ENCODE measurements around the gene DBH. TPM values are rescaled to one million over a fixed set of nuclear protein-coding genes. Genes with fewer than 3 reads are reported as not detected.

DBH gene
- total RNA-seq, 2 donors from 2014 or later: not detected

- DNase-seq: no peak
- Histone ChIP-seq H3K27ac (no peak overlapping the region), H3K27me3 (no peaks in the 10 kb centered on the region), H3K4me3 (no peak overlapping the region), H3K4me1 (no peaks in the 10 kb centered on the region), H3K9me3 (no peaks in the 10 kb centered on the region), H3K36me3 (replicated peaks in 1 of 2; ENCODE audit: insufficient read depth in 1 of 2, low read depth in 2 of 2) (peaks cover 0 to 1% of the 10 kb centered on the region in 2 donors)
- 88 to 93% methylated on average over 14 to 22 of the region's 24 CpGs for WGBS, 2 donors
- TF ChIP-seq CTCF (IDR thresholded peaks at IDR 0.05): no peak
- no peak for TF ChIP-seq POLR2A (IDR thresholded peaks at IDR 0.05)
- no peak for ATAC-seq
- intact Hi-C loops (cut with DNase I): no loop called here
These were observed 50.7 kb downstream of the DBH start for GRCh38 chr9:133686642-133687575.

- ATAC-seq (no peak), DNase-seq (no peak)
- TF ChIP-seq POLR2A (IDR thresholded peaks at IDR 0.05) (no peak), CTCF (IDR thresholded peaks at IDR 0.05) (no peak)
- Histone ChIP-seq H3K4me1 (no peaks in the 10 kb centered on the region), H3K27ac (no peak overlapping the region), H3K36me3 (replicated peaks in 1 of 2; ENCODE audit: insufficient read depth in 1 of 2, low read depth in 2 of 2) (peaks cover 0 to 1% of the 10 kb centered on the region in 2 donors), H3K4me3 (no peak overlapping the region), H3K27me3 (no peaks in the 10 kb centered on the region), H3K9me3 (no peaks in the 10 kb centered on the region)
- WGBS, 2 donors: 89 to 94% methylated on average over 33 of the region's 34 CpGs
- intact Hi-C loops (cut with DNase I): no loop called here
These were observed 51.9 kb downstream of the DBH start for GRCh38 chr9:133687856-133688761.

GRCh38 chr9:133689151-133689763, 53.1 kb downstream of the DBH start:
- 90 to 91% methylated on average over 9 to 10 of the region's 10 CpGs for WGBS, 2 donors
- peaks cover 0 to 7% of the 10 kb centered on the region in 2 donors for H3K36me3 ChIP-seq (replicated peaks in 1 of 2; ENCODE audit: insufficient read depth in 1 of 2, low read depth in 2 of 2)
- H3K4me1 ChIP-seq: no peaks in the 10 kb centered on the region
- TF ChIP-seq CTCF (IDR thresholded peaks at IDR 0.05) (no peak), POLR2A (IDR thresholded peaks at IDR 0.05) (no peak)
- no peak overlapping the region for H3K27ac ChIP-seq
- H3K9me3 ChIP-seq: no peaks in the 10 kb centered on the region
- no peak for ATAC-seq
- intact Hi-C loops (cut with DNase I): no loop called here
- no peak for DNase-seq
- H3K4me3 ChIP-seq: no peak overlapping the region
- H3K27me3 ChIP-seq: no peaks in the 10 kb centered on the region

DNA sequence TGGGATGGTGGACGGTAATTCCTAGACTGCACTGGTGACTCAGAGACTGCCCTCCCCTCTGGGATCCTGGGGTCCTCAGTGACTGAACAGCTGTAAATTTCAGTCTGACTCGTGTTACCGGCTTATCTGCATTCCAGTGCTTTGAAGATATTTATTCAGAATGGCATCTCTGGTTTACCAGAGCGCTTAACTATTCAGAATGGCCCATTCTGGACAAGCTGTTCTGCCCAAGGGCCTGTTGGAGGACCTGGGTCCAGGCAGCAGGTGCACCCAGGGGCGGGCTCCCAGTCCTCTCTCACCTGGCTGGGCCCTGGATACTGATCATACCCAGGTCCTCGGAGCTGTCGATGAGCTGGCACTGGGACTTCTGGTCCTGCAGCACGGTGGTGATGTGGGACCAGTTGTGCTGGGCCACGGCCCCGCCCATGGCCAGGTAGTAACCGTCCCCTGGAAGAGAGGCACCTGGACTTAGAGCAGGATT, 54.0 kb downstream of the DBH start:
- Histone ChIP-seq H3K4me1 (no peaks in the 10 kb centered on the region), H3K9me3 (no peaks in the 10 kb centered on the region), H3K27me3 (no peaks in the 10 kb centered on the region), H3K27ac (no peak overlapping the region), H3K4me3 (no peak overlapping the region), H3K36me3 (replicated peaks in 1 of 2; ENCODE audit: insufficient read depth in 1 of 2, low read depth in 2 of 2) (peaks cover 0 to 7% of the 10 kb centered on the region in 2 donors)
- TF ChIP-seq POLR2A (IDR thresholded peaks at IDR 0.05) (no peak), CTCF (IDR thresholded peaks at IDR 0.05) (no peak)
- intact Hi-C loops (cut with DNase I): no loop called here
- DNase-seq (no peak), ATAC-seq (no peak)
- WGBS, 2 donors: 68 to 75% methylated on average over 11 of the region's 11 CpGs

Data from body of pancreas (tissue), 4 donors.